GM12891 (cell line): ENCODE results near the gene HOOK2.

Experiments
- PAX5 ChIP-seq: IDR thresholded peaks from 2 replicates; pipeline ENCODE4 v1.6.1; 2011; ENCODE audit warnings: low read length, moderate library complexity, mild to moderate bottlenecking; ENCODE audit not compliant: insufficient read depth, severe bottlenecking
- POLR2A ChIP-seq: IDR thresholded peaks from 2 replicates; pipeline ENCODE4 v1.6.1; 2011; ENCODE audit warnings: low read depth, low read length, control low read depth
- POLR2AphosphoS5 ChIP-seq: IDR thresholded peaks from 2 replicates; pipeline ENCODE4 v1.6.1; 2011; ENCODE audit warnings: low read depth, low read length, control low read depth
- TAF1 ChIP-seq: IDR thresholded peaks from 2 replicates; pipeline ENCODE4 v1.6.1; 2011; ENCODE audit warnings: low read depth, low read length, control low read depth

- TF ChIP-seq POLR2A (no peak), POLR2AphosphoS5 (no peak), TAF1 (no peak), PAX5 (no peak)
Measured at GRCh38 chr19:12815088-12815487, 39.7 kb upstream of the HOOK2 start.
